HepG2 (cell line): Measurements from ENCODE around the gene RREB1. TPM values are rescaled to one million over a fixed set of nuclear protein-coding genes. Genes with fewer than 3 reads are reported as not detected.
A peak's percentile ranks its signal among the peaks of the same experiment; 100 is the strongest.

Experiments
- ATAC-seq: fragments of 200-7000 bp; cut with Tn5 transposase; 3 replicates; pipeline ENCODE4 v1.9.1; 2020; ENCODE audit warnings: mild to moderate bottlenecking, moderate library complexity
- BruUV-seq: library from RNA; stranded (reverse); fragments of 400-500 nt; replicated peaks from 2 replicates; lab custom pipeline; 2021; lab: Mats Ljungman, UMichigan
- CTCF ChIA-PET: fragments of 300-600 bp; formaldehyde crosslinking; extraction: SDS; loops from one replicate; lab custom pipeline; 2021; ENCODE audit warnings: low total read pairs, inconsistent platforms, low intra/inter-chr PET ratio; lab: Yijun Ruan, JAX
- POLR2A ChIA-PET: fragments of 350-600 bp; sonication (Branson Sonifier 250); formaldehyde crosslinking; loops from one replicate; lab custom pipeline; 2020; ENCODE audit warnings: antibody characterized with exemption, inconsistent platforms; lab: Yijun Ruan, JAX
- DNase-seq: peaks from one replicate; pipeline ENCODE4 v3.0.0-alpha.2; 2015; ENCODE audit warnings: low spot score
- FAIRE-seq: peaks from 3 replicates; lab custom pipeline; 2011; peaks lifted over from hg19 to GRCh38; lab: Jason Lieb, UNC
- H2AFZ ChIP-seq: one replicate; pipeline ENCODE4 v1.6.1; 2011; ENCODE audit warnings: low read length, inconsistent platforms
- H3K27ac ChIP-seq: fragments of 300-600 bp; 3 replicates; pipeline ENCODE4 v1.8.0; 2011; ENCODE audit warnings: mixed run types, mild to moderate bottlenecking, mixed read lengths, low read length, inconsistent platforms; ENCODE audit not compliant: insufficient read depth; ENCODE audit errors: extremely low read length
- H3K27me3 ChIP-seq, 2 experiments: fragments of 200-600 bp in 1 of 2; 2 replicates in 1 of 2; 3 replicates in 1 of 2; pipeline versions ENCODE4 v1.6.0 to v1.8.0; 2011; ENCODE audit warnings: low read length in 2 of 2, mild to moderate bottlenecking in 2 of 2, moderate library complexity in 2 of 2, inconsistent platforms in 1 of 2; ENCODE audit not compliant: insufficient read depth in 2 of 2, control insufficient read depth in 1 of 2
- H3K36me3 ChIP-seq, 2 experiments: fragments of 200-600 bp in 1 of 2; replicated peaks in 1 of 2; 2 replicates in 1 of 2; 3 replicates in 1 of 2; pipeline versions ENCODE4 v1.5.1 to v1.8.0; 2011; ENCODE audit warnings: low read length in 2 of 2, inconsistent platforms in 1 of 2; ENCODE audit not compliant: insufficient read depth in 2 of 2, control insufficient read depth in 1 of 2
- H3K4me1 ChIP-seq: 2 replicates; pipeline ENCODE4 v1.5.1; 2012; ENCODE audit warnings: low read length, inconsistent platforms; ENCODE audit not compliant: insufficient read depth
- H3K4me2 ChIP-seq: 2 replicates; pipeline ENCODE4 v1.6.0; 2011; ENCODE audit warnings: low read depth, low read length, inconsistent platforms
- H3K4me3 ChIP-seq, 3 experiments: fragments of 200-600 bp in 1 of 3; sonication (generic), shearing (Covaris generic) in 1 of 3; replicated peaks in 1 of 3; 2 replicates each; pipeline ENCODE4 v1.5.1; 2011 to 2016; ENCODE audit warnings: low read length in 3 of 3, inconsistent platforms in 2 of 3, low read depth in 2 of 3, mild to moderate bottlenecking in 2 of 3, control low read depth in 1 of 3, mixed read lengths in 1 of 3; ENCODE audit not compliant: insufficient read depth in 1 of 3
- H3K79me2 ChIP-seq: one replicate; pipeline ENCODE4 v1.6.1; 2011; ENCODE audit warnings: low read length, inconsistent platforms; ENCODE audit not compliant: insufficient read depth
- H3K9ac ChIP-seq: 2 replicates; pipeline ENCODE4 v1.6.0; 2011; ENCODE audit warnings: mild to moderate bottlenecking, low read depth, low read length, inconsistent platforms; ENCODE audit not compliant: insufficient read depth
- H3K9me3 ChIP-seq: 2 replicates; pipeline ENCODE4 v1.5.1; 2012; ENCODE audit warnings: mild to moderate bottlenecking, low read length
- H4K20me1 ChIP-seq: 2 replicates; pipeline ENCODE4 v1.6.0; 2011; ENCODE audit warnings: inconsistent platforms, mild to moderate bottlenecking, low read length, moderate library complexity; ENCODE audit not compliant: insufficient read depth
- GATA4 ChIP-seq: sonication (generic); IDR thresholded peaks from 2 replicates; pipeline ENCODE4 v1.6.1; 2016; ENCODE audit warnings: antibody characterized with exemption, low read depth, borderline replicate concordance
- GPN1 ChIP-seq: sonication (generic); formaldehyde crosslinking; IDR thresholded peaks from 2 replicates; pipeline ENCODE4 v1.5.1; 2020; ENCODE audit warnings: missing genetic modification reagents, borderline replicate concordance
- IRX3 ChIP-seq: sonication (generic); formaldehyde crosslinking; IDR thresholded peaks from 2 replicates; pipeline ENCODE4 v1.8.1; 2023; ENCODE audit warnings: mild to moderate bottlenecking, low read depth, missing genetic modification reagents, borderline replicate concordance
- MBD4 ChIP-seq: IDR thresholded peaks from 2 replicates; pipeline ENCODE4 v1.6.1; 2012; ENCODE audit warnings: low read length, inconsistent platforms, borderline replicate concordance
- NFATC3 ChIP-seq: sonication (generic); formaldehyde crosslinking; IDR thresholded peaks from 2 replicates; pipeline ENCODE4 v1.5.1; 2020; ENCODE audit warnings: mild to moderate bottlenecking, missing genetic modification reagents
- SETDB1 ChIP-seq: sonication (generic); formaldehyde crosslinking; IDR thresholded peaks from 2 replicates; pipeline ENCODE4 v1.5.1; 2020; ENCODE audit warnings: missing genetic modification reagents, mild to moderate bottlenecking, borderline replicate concordance
- ZNF234 ChIP-seq: sonication (generic); formaldehyde crosslinking; conservative IDR thresholded peaks from 2 replicates; pipeline ENCODE4 v1.5.1; 2020; ENCODE audit warnings: mild to moderate bottlenecking, missing genetic modification reagents
- ZNF276 ChIP-seq: sonication (generic); formaldehyde crosslinking; IDR thresholded peaks from 2 replicates; pipeline ENCODE4 v1.4.0; 2020; ENCODE audit warnings: mild to moderate bottlenecking, low read depth, missing genetic modification reagents
- ZNF280D ChIP-seq: sonication (generic); formaldehyde crosslinking; IDR thresholded peaks from 2 replicates; pipeline ENCODE4 v1.5.1; 2020; ENCODE audit warnings: mild to moderate bottlenecking, missing genetic modification reagents
- ZNF609 ChIP-seq: sonication (generic); formaldehyde crosslinking; IDR thresholded peaks from 2 replicates; pipeline ENCODE4 v1.4.0; 2020; ENCODE audit warnings: mild to moderate bottlenecking, missing genetic modification reagents, borderline replicate concordance
- ZNF891 ChIP-seq: sonication (generic); formaldehyde crosslinking; IDR thresholded peaks from 2 replicates; pipeline ENCODE4 v1.5.0; 2020; ENCODE audit warnings: mild to moderate bottlenecking, missing genetic modification reagents
- WGBS: methylation state at CpG from one replicate; pipeline ENCODE4 v1.1.6; 2017; ENCODE audit warnings: low lambda C conversion rate; 5-methylcytosine and 5-hydroxymethylcytosine counted together
- in situ Hi-C: cut with HindIII; loops from 2 replicates; pipeline ENCODE4 v1.10.0; 2017; ENCODE audit warnings: low pct_unique_long_range_greater_than_20kb; ENCODE audit not compliant: extremely low pct_ligation_motif_present
- intact Hi-C: fragments of 100-400 bp; cut with micrococcal nuclease; formaldehyde crosslinking; loops from one replicate; pipeline ENCODE4 v1.10.0; 2022; ENCODE audit not compliant: unreplicated experiment
- polyA plus RNA-seq, 8 experiments: library from polyadenylated mRNA; depleted of rRNA in 3 of 8; stranded (reverse) in 7 of 8; unstranded in 1 of 8; fragments of >200 nt; fragmentation: Illumina TruSeq in 4 of 8; extraction: Trizol in 4 of 8; gene quantifications; 2 replicates each; pipeline versions ENCODE4 v1.2.1 to v1.2.3, GENCODE V29; 2011 to 2016; ENCODE audit warnings: low read depth in 4 of 8, missing spikeins in 1 of 8, mixed read lengths in 1 of 8; ENCODE audit not compliant: insufficient read depth in 1 of 8
- total RNA-seq, 5 experiments: library from RNA; depleted of rRNA; stranded (reverse); fragments of >200 nt; fragmentation: Illumina TruSeq; extraction: Trizol; gene quantifications; 2 replicates each; pipeline ENCODE4 v1.2.3, GENCODE V29; 2016; ENCODE audit warnings: low read depth in 1 of 5

Gene RREB1
- total and polyA plus RNA-seq, 2 of the 13 experiments (the other 11 are each of a cell fraction or from before 2014, with no cell fraction given) = 6.1 to 23.2 TPM

GRCh38 chr6:7164536-7165001 lies 56.8 kb downstream of the RREB1 start:
- WGBS = 81% methylated on average over 5 of the region's 5 CpGs
- no peak overlapping the region for H2AFZ ChIP-seq
- peak overlapping the region in 1 of 3 experiments; percentile 23; a peak in 1 of 6 replicates for H3K4me3 ChIP-seq
- peak overlapping the region; percentile 48 for H3K4me2 ChIP-seq
- H3K9me3 ChIP-seq = no peaks in the 10 kb centered on the region
- H3K27ac ChIP-seq = peak overlapping the region; percentile 88
- ChIA-PET CTCF (no interaction called here), POLR2A (interaction anchor here (1.0 to 1.1 kb wide), 3 partner anchors 18 to 56 kb away, joined by 3 to 5 read pairs (median 4); partner anchors contain the start of gene RREB1)
- H3K79me2 ChIP-seq = peaks cover 90% of the 10 kb centered on the region
- ATAC-seq (no peak), FAIRE-seq (no peak), DNase-seq (no peak)
- H3K4me1 ChIP-seq = peaks cover 100% of the 10 kb centered on the region
- no peaks in the 10 kb centered on the region for H3K27me3 ChIP-seq
- H4K20me1 ChIP-seq = no peaks in the 10 kb centered on the region; the same call in 1 of the 2 replicates
- no TSS peak for BruUV-seq
- in situ Hi-C loops = no loop called here
- intact Hi-C loops = loop anchor here (10.0 kb wide), 1 partner anchor 380 kb away; the partner anchor contains the start of gene DSP
- H3K9ac ChIP-seq = peak overlapping the region; percentile 19
- peaks cover 1 to 7% of the 10 kb centered on the region in 2 experiments; a peak in 2 of 5 replicates for H3K36me3 ChIP-seq
- TF ChIP-seq GATA4 (0 out of 2 replicates have a peak, but pooled peaks have one; percentile 6), ZNF609 (CRISPR knock-in tag) (no peak), GPN1 (no peak), ZNF276 (CRISPR knock-in tag) (no peak), ZNF234 (CRISPR knock-in tag) (0 out of 2 replicates have a peak, but pooled peaks have one; percentile 15), NFATC3 (no peak), ZNF891 (CRISPR knock-in tag) (no peak), SETDB1 (0 out of 2 replicates have a peak, but pooled peaks have one; percentile 15), MBD4 (0 out of 2 replicates have a peak, but pooled peaks have one; percentile 20), IRX3 (CRISPR knock-in tag) (no peak), ZNF280D (0 out of 2 replicates have a peak, but pooled peaks have one; percentile 13)
